Loucy (cell line): Measurements from ENCODE around the gene C14orf180.

Source experiments
- EZH2phosphoT487 ChIP-seq: fragments of 200-600 bp; IDR thresholded peaks from 2 replicates; pipeline ENCODE4 v1.6.1; 2018; ENCODE audit warnings: antibody characterized with exemption, mild to moderate bottlenecking, moderate library complexity, borderline replicate concordance
- TF ChIP-seq, protein P1 (sequence below): fragments of 200-600 bp; sonication (generic); conservative IDR thresholded peaks from 2 replicates; pipeline ENCODE4 v1.5.1; 2014; ENCODE audit warnings: mild to moderate bottlenecking, antibody characterized with exemption, low read length

DNA sequence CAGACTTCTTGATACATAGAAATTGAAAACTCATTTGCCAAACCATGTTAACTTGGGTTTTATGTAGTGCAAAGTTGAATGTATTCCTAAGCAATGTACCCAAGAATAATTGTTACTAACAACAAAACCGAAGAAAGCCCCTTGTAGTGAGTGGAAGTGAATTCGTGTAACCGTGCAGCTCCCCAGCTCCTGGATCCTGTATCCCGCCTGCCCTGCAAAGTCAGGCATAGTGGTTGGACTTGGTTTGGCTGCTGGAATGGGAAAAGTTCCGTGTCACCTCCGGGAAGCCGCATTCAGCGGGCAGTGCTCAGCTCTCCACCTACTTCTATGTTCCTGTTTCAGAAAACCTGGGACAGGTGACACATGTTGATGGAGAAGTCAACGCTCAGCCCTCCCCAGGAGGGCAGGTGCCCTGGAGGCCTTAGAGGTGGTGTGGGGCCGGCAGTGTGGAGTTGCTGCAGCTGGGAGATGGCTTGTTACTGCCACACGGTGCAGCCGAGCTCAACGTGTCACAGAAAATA is 29.2 kb upstream of the C14orf180 start:
- TF ChIP-seq, protein P1, sequence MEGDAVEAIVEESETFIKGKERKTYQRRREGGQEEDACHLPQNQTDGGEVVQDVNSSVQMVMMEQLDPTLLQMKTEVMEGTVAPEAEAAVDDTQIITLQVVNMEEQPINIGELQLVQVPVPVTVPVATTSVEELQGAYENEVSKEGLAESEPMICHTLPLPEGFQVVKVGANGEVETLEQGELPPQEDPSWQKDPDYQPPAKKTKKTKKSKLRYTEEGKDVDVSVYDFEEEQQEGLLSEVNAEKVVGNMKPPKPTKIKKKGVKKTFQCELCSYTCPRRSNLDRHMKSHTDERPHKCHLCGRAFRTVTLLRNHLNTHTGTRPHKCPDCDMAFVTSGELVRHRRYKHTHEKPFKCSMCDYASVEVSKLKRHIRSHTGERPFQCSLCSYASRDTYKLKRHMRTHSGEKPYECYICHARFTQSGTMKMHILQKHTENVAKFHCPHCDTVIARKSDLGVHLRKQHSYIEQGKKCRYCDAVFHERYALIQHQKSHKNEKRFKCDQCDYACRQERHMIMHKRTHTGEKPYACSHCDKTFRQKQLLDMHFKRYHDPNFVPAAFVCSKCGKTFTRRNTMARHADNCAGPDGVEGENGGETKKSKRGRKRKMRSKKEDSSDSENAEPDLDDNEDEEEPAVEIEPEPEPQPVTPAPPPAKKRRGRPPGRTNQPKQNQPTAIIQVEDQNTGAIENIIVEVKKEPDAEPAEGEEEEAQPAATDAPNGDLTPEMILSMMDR = no peak
- no peak for TF ChIP-seq EZH2phosphoT487
